Measurements from ENCODE around the gene COL23A1.

Gene COL23A1

GRCh38 chr5:178581621-178582020, 8.6 kb downstream of the COL23A1 start:
- TF ChIP-seq CTCF (IDR thresholded peaks at IDR 0.05; ENCODE audit: insufficient read depth, low read depth, low read length, missing control alignments) = no peak
- no peak overlapping the region for H3K4me3 ChIP-seq (ENCODE audit: low read length)
- no peak for DNase-seq (ENCODE audit: low read depth)

- no peak for TF ChIP-seq CTCF (IDR thresholded peaks at IDR 0.05; ENCODE audit: insufficient read depth, low read depth, low read length, missing control alignments)
- no peak for DNase-seq (ENCODE audit: low read depth)
- H3K4me3 ChIP-seq (ENCODE audit: low read length) = no peak overlapping the region
Observed at GRCh38 chr5:178580271-178580955, 9.8 kb downstream of the COL23A1 start.

- no peak for TF ChIP-seq CTCF (IDR thresholded peaks at IDR 0.05; ENCODE audit: insufficient read depth, low read depth, low read length, missing control alignments)
- DNase-seq (ENCODE audit: low read depth) = no peak
Observed at GRCh38 chr5:178577944-178578343, 12.2 kb downstream of the COL23A1 start.

GRCh38 chr5:178577376-178577839, 12.8 kb downstream of the COL23A1 start:
- no peak for DNase-seq (ENCODE audit: low read depth)
- TF ChIP-seq CTCF (IDR thresholded peaks at IDR 0.05; ENCODE audit: insufficient read depth, low read depth, low read length, missing control alignments) = no peak
- H3K4me3 ChIP-seq (ENCODE audit: low read length) = no peak overlapping the region

More at GRCh38 chr5:178577944-178578343, 12.2 kb downstream of the COL23A1 start:
- H3K4me3 ChIP-seq (ENCODE audit: low read length) = no peak overlapping the region

GRCh38 chr5:178576591-178577351, 13.4 kb downstream of the COL23A1 start:
- TF ChIP-seq CTCF (IDR thresholded peaks at IDR 0.05; ENCODE audit: insufficient read depth, low read depth, low read length, missing control alignments) = no peak
- DNase-seq (ENCODE audit: low read depth) = no peak
- no peak overlapping the region for H3K4me3 ChIP-seq (ENCODE audit: low read length)

- no peak overlapping the region for H3K4me3 ChIP-seq (ENCODE audit: low read length)
- no peak for DNase-seq (ENCODE audit: low read depth)
- TF ChIP-seq CTCF (IDR thresholded peaks at IDR 0.05; ENCODE audit: insufficient read depth, low read depth, low read length, missing control alignments) = no peak
Observed at GRCh38 chr5:178573216-178573615, 17.0 kb downstream of the COL23A1 start.

Measured in epithelial cell of esophagus (primary cell).